Measurements from ENCODE around the gene WNT8B.

WNT8B gene

GRCh38 chr10:100519311-100520051, 56.7 kb downstream of the WNT8B start, which contains the start of gene SEC31B:
Gene SEC31B (minus strand): TSS chr10:100519861. CDS start chr10:100516952, 2,909 bp downstream.
- no peak for DNase-seq

DNA sequence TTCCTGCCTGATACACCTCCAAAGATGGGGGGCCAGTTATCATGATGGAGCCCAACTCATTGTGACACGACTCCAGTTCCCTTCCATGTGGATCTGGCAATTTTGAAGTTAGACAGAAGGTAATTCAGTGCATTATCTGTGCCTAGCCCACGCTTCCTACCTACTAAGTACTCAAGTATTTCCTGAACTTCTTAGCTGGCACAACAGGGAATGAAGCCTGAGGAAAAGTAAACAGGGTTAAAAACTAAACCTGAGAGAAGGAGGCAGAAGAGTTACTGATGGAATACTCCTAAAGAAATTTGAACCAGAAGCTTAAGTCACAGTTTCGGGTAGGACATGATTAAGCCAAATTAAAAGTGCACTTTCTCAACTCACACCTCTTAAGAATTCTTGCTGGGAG, 58.0 kb downstream of the WNT8B start:
- DNase-seq, result no peak

DNA sequence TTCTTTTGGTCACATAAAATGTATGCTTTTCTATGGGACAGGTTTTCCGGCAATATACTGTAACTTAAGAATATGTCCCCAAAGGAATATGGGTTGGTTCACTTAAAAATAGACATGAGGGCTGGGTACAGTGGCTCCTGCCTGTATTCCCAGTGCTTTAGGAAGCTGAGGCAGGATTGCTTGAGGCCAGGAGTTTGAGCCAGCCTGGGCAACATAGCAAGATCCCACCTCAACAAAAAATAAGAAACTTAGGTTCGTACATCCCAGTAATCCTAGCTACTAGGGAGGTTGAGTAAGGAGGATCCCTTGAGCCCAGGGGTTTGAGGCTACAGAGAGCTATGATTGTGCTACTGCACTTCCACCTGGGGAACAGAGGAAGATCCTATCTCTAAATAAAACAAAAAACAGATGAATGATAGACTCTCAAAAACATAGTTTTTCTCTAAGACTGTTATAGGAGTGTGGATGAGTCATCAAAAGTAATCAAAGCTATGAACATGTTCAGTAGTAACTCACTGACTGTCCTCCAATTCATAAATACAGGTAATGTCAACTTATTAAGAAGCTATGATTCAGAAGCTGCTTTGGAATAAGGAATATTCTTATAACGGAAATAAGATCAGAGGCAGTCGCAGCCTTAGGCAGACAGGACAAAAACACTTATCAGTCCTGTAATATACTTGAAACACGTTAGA, 59.4 kb downstream of the WNT8B start:
- no peak for DNase-seq

DNA sequence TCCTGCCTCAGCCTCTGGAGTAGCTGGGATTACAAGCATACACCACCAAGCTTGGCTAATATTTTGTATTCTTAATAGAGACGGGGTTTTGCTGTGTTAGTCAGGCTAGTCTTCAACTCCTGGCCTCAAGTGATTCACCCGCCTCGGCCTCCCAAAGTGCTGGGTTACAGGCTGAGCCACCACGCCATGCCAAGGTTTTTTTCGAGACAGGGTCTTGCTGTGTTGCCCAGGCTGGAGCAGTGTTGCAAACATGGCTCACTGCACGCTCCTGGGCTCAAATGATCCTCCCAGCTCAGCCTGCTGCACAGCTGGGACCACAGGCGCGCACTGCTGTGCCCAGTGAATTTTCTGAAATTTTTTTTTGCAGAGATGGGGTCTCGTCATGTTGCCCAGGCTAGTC, 60.1 kb downstream of the WNT8B start:
- DNase-seq, result no peak

- DNase-seq, result no peak
Measured at GRCh38 chr10:100524206-100524605, 61.4 kb downstream of the WNT8B start.

- DNase-seq, result no peak
Measured at GRCh38 chr10:100524638-100525037, 61.8 kb downstream of the WNT8B start.

DNA sequence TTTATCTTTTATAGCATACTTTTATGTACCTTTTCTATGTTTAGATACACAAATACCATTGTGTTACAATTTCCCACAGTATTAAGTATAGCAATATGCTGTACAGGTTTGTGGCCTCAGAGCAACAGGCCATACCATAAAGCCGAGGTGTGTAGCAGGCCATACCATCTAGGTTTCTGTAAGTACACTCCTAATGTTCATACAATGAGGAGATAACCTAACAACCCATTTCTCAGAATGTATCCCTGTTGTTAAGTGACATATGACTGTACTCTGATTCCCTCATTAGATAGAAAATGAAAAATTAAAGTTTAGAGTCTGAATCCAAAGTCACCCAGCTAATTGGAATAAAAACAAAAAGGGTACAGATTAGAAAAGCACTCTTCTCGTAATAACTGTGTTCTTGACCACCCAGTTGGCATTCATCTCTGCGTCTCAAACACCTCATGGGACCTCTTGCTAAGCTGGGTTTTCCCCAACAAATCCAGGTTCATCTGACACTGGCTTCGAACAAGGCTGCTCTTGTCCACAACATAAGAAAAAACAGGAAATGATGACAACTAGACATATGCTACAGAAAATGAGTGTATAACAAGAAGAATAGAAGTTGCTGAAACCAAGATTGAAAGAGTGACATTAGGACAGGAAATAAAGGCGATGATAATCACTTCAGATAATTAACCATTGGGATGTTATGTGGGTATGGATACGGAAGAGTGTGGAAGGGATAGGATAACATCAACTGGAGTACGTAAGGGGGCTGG, 65.5 kb downstream of the WNT8B start:
- no peak for DNase-seq

DNA sequence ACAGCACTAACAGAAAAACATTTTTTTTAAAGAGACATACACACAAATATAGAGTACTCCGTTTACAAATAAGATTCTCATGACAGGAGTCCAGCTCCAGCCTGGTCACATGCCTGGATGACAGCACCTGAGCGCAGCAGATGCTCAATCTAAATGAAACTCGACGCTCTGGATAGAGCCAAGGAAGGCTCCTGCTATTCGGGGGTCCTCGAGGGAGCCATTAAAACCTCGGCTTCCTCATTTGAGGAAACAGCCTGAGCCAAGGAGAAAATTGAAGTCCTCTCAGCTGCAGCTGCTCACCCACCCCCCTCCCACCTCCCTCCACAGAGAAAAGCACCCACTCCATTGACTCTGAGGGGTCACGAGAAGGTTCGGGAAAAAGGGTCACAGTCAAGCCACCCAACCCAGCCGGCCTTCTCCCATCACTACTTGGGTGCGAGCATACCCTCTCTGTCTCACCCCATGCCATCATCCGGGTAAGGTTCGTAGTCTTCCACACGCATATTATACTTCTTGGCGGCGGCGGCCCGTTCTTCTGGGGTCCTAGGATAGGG, 66.2 kb downstream of the WNT8B start:
- DNase-seq, result no peak

DNA sequence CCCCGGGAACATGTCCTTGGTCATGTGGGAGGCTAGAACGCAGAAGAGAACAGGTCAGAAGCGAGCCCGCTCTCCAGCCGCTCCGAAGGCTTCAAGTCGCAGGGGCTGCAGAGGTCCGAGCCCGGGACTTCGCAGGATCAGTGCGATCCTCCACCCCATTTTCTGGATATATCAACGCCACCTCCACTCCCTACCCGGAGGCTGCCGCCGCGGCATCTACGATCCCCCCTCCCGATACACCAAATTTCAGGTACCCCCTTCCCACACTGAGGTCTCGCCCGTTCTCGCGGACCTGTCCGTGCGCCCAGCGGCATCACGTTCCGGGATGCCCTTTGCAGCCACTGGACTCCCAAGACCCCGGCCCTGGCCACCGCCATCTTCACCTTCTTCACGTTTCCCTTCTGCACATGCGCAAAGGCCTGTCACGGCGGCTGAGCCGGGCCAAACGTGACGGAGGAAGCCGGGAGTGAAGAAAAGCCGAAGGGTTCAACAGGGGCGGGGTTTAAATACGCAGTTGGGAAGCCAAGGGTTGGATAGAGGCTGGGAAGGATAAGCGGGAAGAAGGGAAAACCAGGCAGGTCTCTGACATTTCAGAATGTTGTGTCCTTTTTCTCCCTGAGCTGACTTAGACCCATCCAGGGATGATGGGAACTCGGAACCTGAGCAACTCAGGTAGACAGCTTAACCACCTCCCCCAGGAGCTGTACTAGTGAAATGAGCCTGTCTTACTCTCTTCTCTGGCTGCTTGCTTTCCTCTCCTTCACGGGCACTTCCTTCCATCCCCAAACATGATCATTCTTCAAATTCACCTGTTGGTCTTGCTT, 66.9 kb downstream of the WNT8B start, which contains the start of gene NDUFB8:
Gene NDUFB8 (minus strand): TSS at position 397 of the 824 bp plus-strand sequence. CDS start 20 bp downstream, at position 377.
- peak; percentile 19 for DNase-seq

- no peak for DNase-seq
Measured at GRCh38 chr10:100531761-100532160, 69.0 kb downstream of the WNT8B start.
